WTC11 (cell line): ENCODE data around the gene SEZ6L2. TPM values are rescaled to one million over a fixed set of nuclear protein-coding genes. Genes with fewer than 3 reads are reported as not detected.

Experiments
- ATAC-seq: fragments of 200-7000 bp; cut with Tn5 transposase; 2 replicates; pipeline ENCODE4 v1.10.0; 2021; ENCODE audit warnings: mild to moderate bottlenecking, moderate library complexity
- CTCF ChIA-PET: fragments of 300-600 bp; sonication (Branson Sonifier 250); formaldehyde crosslinking; loops from one replicate; lab custom pipeline; 2021; ENCODE audit warnings: antibody characterized with exemption; lab: Charles Lee
- POLR2A ChIA-PET: fragments of 350-600 bp; sonication (Branson Sonifier 250); formaldehyde crosslinking; loops from one replicate; lab custom pipeline; 2021; ENCODE audit warnings: antibody characterized with exemption; lab: Charles Lee
- DNase-seq: peaks from one replicate; pipeline ENCODE4 v3.0.0; 2021; ENCODE audit warnings: low spot score
- H3K27ac Mint-ChIP-seq: 2 replicates; pipeline ENCODE4 v1.8.0; 2021; ENCODE audit warnings: mixed read lengths
- H3K27me3 Mint-ChIP-seq: 2 replicates; pipeline ENCODE4 v1.8.0; 2021; ENCODE audit warnings: low read depth, mild to moderate bottlenecking, moderate library complexity, mixed read lengths
- H3K36me3 Mint-ChIP-seq: 2 replicates; pipeline ENCODE4 v1.8.0; 2021; ENCODE audit warnings: mixed read lengths
- H3K4me1 Mint-ChIP-seq: 2 replicates; pipeline ENCODE4 v1.8.0; 2022; ENCODE audit warnings: mixed read lengths
- H3K4me3 Mint-ChIP-seq: 2 replicates; pipeline ENCODE4 v1.8.0; 2021; ENCODE audit warnings: mild to moderate bottlenecking, moderate library complexity, mixed read lengths
- H3K9me3 Mint-ChIP-seq: 2 replicates; pipeline ENCODE4 v1.8.0; 2021; ENCODE audit warnings: mixed read lengths
- CBFB ChIP-seq: sonication (generic); formaldehyde crosslinking; IDR thresholded peaks from 2 replicates; pipeline ENCODE4 v1.8.1; 2022; ENCODE audit warnings: mild to moderate bottlenecking, low read depth, missing genetic modification reagents
- EMX1 ChIP-seq: fragments of 250-450 bp; sonication (Bioruptor Pico); IDR thresholded peaks from 2 replicates; pipeline ENCODE4 v1.8.0; 2021; ENCODE audit warnings: mild to moderate bottlenecking
- FOXK1 ChIP-seq: sonication (generic); formaldehyde crosslinking; IDR thresholded peaks from 2 replicates; pipeline ENCODE4 v1.8.0; 2022; ENCODE audit warnings: mild to moderate bottlenecking, moderate library complexity, missing genetic modification reagents
- HMGA2 ChIP-seq: fragments of 250-450 bp; sonication (Bioruptor Pico); IDR thresholded peaks from 2 replicates; pipeline ENCODE4 v1.4.0; 2021; ENCODE audit warnings: mild to moderate bottlenecking, moderate library complexity
- JUN ChIP-seq: sonication (generic); formaldehyde crosslinking; IDR thresholded peaks from 2 replicates; pipeline ENCODE4 v1.8.0; 2023; ENCODE audit warnings: mild to moderate bottlenecking, missing genetic modification reagents
- SP1 ChIP-seq: sonication (generic); formaldehyde crosslinking; conservative IDR thresholded peaks from 2 replicates; pipeline ENCODE4 v1.8.1; 2022; ENCODE audit warnings: missing genetic modification reagents
- ZNF396 ChIP-seq: fragments of 250-450 bp; sonication (Bioruptor Pico); IDR thresholded peaks from 2 replicates; pipeline ENCODE4 v1.8.0; 2021; ENCODE audit warnings: mild to moderate bottlenecking, moderate library complexity, borderline replicate concordance
- ZNF423 ChIP-seq: fragments of 250-450 bp; sonication (Bioruptor Pico); IDR thresholded peaks from 2 replicates; pipeline ENCODE4 v2.1.2; 2022; ENCODE audit warnings: mild to moderate bottlenecking, moderate library complexity
- total RNA-seq: library from RNA; stranded (reverse); gene quantifications from 3 replicates; pipeline ENCODE4 v1.2.3, GENCODE V29; 2021
- TF ChIP-seq, protein P1 (sequence below): sonication (generic); formaldehyde crosslinking; IDR thresholded peaks from 2 replicates; pipeline ENCODE4 v1.8.0; 2023; ENCODE audit warnings: missing genetic modification reagents
- TF ChIP-seq, protein P2 (sequence below): fragments of 250-450 bp; sonication (Bioruptor Pico); IDR thresholded peaks from 2 replicates; pipeline ENCODE4 v1.9.0; 2021; ENCODE audit warnings: mild to moderate bottlenecking
- TF ChIP-seq, protein P3 (sequence below): sonication (generic); formaldehyde crosslinking; IDR thresholded peaks from 2 replicates; pipeline ENCODE4 v1.8.1; 2023; ENCODE audit warnings: mild to moderate bottlenecking, missing genetic modification reagents, moderate library complexity
- TF ChIP-seq, protein P4 (sequence below): sonication (generic); formaldehyde crosslinking; IDR thresholded peaks from 2 replicates; pipeline ENCODE4 v1.8.0; 2023; ENCODE audit warnings: missing genetic modification reagents, mild to moderate bottlenecking, borderline replicate concordance
- TF ChIP-seq, protein P5 (sequence below): sonication (generic); formaldehyde crosslinking; IDR thresholded peaks from 2 replicates; pipeline ENCODE4 v1.8.0; 2022; ENCODE audit warnings: mild to moderate bottlenecking, missing genetic modification reagents
- TF ChIP-seq, protein P6 (sequence below): sonication (generic); formaldehyde crosslinking; IDR thresholded peaks from 2 replicates; pipeline ENCODE4 v1.8.0; 2022; ENCODE audit warnings: mild to moderate bottlenecking, missing genetic modification reagents
- TF ChIP-seq, protein P7 (sequence below): sonication (generic); formaldehyde crosslinking; IDR thresholded peaks from 2 replicates; pipeline ENCODE4 v1.8.0; 2022; ENCODE audit warnings: mild to moderate bottlenecking, missing genetic modification reagents

Gene SEZ6L2
- total RNA-seq, 1 experiment from 2014 or later: 58.2 TPM

DNA sequence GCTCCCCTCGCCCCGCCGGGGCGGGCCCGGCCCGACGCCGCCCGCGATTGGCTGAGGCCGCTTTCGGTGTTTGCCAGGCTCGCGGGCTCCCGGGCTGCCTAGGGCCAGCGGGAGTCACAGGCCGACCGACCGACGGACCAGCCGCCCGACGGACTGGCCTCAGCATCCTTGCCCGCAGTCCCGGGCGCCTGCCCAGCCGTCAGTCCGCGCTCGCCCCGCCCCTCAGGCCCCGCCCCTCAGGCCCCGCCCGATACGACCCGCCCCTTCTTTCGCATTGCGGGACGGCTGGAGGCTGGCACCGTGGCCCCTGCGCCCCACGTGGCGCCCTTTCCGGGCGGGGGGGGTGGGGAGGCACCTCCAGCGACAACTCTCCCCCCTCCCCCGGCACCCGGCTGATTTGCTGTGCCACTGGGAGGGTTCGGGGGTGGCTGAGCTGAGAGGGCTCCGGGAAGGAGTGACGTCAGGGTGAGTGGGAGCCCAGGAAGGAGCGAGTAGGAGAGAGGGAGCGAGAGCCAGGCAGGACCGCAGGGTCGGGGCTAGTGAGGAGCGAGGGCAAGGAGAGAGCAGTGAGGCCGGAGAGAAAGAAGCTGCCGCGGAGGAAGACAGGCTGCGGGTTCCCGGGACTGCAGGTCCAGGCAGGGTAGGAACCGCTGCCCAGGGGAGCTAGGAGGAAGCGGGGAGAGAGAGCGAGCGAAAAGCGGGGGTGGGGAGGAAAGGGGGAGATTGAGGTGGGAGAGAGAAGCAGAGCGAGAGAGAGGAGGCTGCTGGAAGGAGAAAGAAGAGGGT, 945 bp upstream of the SEZ6L2 start, which contains the start of gene ASPHD1 (continued):
- TF ChIP-seq CBFB (CRISPR knock-in tag) (0 out of 2 replicates have a peak, but pooled peaks have one; percentile 48), ZNF423 (CRISPR knock-in tag) (no peak), FOXK1 (CRISPR knock-in tag) (no peak), EMX1 (CRISPR knock-in tag) (no peak), JUN (CRISPR knock-in tag) (no peak), ZNF396 (CRISPR knock-in tag) (no peak)
- TF ChIP-seq, protein P1, sequence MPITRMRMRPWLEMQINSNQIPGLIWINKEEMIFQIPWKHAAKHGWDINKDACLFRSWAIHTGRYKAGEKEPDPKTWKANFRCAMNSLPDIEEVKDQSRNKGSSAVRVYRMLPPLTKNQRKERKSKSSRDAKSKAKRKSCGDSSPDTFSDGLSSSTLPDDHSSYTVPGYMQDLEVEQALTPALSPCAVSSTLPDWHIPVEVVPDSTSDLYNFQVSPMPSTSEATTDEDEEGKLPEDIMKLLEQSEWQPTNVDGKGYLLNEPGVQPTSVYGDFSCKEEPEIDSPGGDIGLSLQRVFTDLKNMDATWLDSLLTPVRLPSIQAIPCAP: 0 out of 2 replicates have a peak, but pooled peaks have one; percentile 45
- TF ChIP-seq, protein P2, sequence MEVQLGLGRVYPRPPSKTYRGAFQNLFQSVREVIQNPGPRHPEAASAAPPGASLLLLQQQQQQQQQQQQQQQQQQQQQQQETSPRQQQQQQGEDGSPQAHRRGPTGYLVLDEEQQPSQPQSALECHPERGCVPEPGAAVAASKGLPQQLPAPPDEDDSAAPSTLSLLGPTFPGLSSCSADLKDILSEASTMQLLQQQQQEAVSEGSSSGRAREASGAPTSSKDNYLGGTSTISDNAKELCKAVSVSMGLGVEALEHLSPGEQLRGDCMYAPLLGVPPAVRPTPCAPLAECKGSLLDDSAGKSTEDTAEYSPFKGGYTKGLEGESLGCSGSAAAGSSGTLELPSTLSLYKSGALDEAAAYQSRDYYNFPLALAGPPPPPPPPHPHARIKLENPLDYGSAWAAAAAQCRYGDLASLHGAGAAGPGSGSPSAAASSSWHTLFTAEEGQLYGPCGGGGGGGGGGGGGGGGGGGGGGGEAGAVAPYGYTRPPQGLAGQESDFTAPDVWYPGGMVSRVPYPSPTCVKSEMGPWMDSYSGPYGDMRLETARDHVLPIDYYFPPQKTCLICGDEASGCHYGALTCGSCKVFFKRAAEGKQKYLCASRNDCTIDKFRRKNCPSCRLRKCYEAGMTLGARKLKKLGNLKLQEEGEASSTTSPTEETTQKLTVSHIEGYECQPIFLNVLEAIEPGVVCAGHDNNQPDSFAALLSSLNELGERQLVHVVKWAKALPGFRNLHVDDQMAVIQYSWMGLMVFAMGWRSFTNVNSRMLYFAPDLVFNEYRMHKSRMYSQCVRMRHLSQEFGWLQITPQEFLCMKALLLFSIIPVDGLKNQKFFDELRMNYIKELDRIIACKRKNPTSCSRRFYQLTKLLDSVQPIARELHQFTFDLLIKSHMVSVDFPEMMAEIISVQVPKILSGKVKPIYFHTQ (CRISPR knock-in tag): no peak
- TF ChIP-seq, protein P3, sequence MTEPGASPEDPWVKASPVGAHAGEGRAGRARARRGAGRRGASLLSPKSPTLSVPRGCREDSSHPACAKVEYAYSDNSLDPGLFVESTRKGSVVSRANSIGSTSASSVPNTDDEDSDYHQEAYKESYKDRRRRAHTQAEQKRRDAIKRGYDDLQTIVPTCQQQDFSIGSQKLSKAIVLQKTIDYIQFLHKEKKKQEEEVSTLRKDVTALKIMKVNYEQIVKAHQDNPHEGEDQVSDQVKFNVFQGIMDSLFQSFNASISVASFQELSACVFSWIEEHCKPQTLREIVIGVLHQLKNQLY: no peak
- TF ChIP-seq, protein P4, sequence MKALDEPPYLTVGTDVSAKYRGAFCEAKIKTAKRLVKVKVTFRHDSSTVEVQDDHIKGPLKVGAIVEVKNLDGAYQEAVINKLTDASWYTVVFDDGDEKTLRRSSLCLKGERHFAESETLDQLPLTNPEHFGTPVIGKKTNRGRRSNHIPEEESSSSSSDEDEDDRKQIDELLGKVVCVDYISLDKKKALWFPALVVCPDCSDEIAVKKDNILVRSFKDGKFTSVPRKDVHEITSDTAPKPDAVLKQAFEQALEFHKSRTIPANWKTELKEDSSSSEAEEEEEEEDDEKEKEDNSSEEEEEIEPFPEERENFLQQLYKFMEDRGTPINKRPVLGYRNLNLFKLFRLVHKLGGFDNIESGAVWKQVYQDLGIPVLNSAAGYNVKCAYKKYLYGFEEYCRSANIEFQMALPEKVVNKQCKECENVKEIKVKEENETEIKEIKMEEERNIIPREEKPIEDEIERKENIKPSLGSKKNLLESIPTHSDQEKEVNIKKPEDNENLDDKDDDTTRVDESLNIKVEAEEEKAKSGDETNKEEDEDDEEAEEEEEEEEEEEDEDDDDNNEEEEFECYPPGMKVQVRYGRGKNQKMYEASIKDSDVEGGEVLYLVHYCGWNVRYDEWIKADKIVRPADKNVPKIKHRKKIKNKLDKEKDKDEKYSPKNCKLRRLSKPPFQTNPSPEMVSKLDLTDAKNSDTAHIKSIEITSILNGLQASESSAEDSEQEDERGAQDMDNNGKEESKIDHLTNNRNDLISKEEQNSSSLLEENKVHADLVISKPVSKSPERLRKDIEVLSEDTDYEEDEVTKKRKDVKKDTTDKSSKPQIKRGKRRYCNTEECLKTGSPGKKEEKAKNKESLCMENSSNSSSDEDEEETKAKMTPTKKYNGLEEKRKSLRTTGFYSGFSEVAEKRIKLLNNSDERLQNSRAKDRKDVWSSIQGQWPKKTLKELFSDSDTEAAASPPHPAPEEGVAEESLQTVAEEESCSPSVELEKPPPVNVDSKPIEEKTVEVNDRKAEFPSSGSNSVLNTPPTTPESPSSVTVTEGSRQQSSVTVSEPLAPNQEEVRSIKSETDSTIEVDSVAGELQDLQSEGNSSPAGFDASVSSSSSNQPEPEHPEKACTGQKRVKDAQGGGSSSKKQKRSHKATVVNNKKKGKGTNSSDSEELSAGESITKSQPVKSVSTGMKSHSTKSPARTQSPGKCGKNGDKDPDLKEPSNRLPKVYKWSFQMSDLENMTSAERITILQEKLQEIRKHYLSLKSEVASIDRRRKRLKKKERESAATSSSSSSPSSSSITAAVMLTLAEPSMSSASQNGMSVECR (CRISPR knock-in tag): peak; percentile 99
- TF ChIP-seq, protein P5, sequence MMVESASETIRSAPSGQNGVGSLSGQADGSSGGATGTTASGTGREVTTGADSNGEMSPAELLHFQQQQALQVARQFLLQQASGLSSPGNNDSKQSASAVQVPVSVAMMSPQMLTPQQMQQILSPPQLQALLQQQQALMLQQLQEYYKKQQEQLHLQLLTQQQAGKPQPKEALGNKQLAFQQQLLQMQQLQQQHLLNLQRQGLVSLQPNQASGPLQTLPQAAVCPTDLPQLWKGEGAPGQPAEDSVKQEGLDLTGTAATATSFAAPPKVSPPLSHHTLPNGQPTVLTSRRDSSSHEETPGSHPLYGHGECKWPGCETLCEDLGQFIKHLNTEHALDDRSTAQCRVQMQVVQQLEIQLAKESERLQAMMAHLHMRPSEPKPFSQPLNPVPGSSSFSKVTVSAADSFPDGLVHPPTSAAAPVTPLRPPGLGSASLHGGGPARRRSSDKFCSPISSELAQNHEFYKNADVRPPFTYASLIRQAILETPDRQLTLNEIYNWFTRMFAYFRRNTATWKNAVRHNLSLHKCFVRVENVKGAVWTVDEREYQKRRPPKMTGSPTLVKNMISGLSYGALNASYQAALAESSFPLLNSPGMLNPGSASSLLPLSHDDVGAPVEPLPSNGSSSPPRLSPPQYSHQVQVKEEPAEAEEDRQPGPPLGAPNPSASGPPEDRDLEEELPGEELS (CRISPR knock-in tag): peak; percentile 91; the same call in 1 of the 2 replicates

DNA sequence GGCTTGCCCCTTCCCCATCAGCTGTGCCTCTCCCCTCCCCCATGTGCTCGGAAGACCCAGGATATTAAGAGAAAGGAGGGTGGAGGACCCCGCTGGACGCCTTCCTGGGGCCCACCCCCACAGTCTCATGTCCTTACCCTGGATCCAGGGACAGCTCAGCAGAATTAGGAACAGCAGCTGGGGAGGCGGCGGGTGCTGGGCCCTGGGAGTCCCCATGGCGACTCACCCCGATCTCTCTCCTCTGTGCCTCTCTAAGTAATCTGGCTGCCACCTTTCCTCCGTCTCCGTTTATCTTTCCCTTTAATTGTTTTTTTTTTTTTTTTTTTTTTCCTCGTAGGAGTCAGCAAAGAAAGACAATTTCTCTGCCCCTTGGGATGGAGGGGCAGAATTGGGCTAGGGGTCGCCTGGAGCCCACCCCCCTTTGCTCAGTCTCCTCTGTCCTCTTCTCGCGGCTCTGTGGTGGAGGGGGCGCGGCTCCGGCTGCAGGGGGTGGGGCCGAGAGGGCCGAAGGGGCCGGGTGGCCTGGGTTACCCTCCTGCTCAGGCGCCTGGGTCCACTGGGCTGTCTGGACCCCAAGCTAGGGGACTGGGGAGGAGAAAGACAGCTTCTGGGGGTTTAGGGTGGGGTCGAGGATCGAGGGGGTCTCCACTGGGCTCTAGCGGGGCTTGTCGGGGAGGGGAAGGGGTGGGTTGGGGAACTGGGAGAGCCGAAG, 390 bp downstream of the SEZ6L2 start:
- Mint-ChIP-seq H3K27ac (peak overlapping the region; percentile 91; the same call in 1 of the 2 replicates), H3K36me3 (peaks cover 11% of the 10 kb centered on the region; the same call in 1 of the 2 replicates), H3K27me3 (no peaks in the 10 kb centered on the region), H3K9me3 (no peaks in the 10 kb centered on the region), H3K4me3 (peak overlapping the region; percentile 98), H3K4me1 (peaks cover 33% of the 10 kb centered on the region)
- ChIA-PET CTCF (interaction anchor here (0.5 to 4.8 kb wide), 37 partner anchors 10 to 925 kb away, joined by 3 to 42 read pairs (median 5); partner anchors contain the start of genes ALDOA, CDIPT, KCTD13 and KIF22), POLR2A (interaction anchor here (0.5 to 3.6 kb wide), 9 partner anchors 21 to 441 kb away, joined by 3 to 14 read pairs (median 4); partner anchors contain the start of genes CDIPT, HIRIP3, KCTD13 and TAOK2)
- ATAC-seq (peak; percentile 69), DNase-seq (peak; percentile 83)
- TF ChIP-seq, protein P6, sequence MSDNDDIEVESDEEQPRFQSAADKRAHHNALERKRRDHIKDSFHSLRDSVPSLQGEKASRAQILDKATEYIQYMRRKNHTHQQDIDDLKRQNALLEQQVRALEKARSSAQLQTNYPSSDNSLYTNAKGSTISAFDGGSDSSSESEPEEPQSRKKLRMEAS (CRISPR knock-in tag): peak; percentile 32; the same call in 1 of the 2 replicates
- TF ChIP-seq, protein P7, sequence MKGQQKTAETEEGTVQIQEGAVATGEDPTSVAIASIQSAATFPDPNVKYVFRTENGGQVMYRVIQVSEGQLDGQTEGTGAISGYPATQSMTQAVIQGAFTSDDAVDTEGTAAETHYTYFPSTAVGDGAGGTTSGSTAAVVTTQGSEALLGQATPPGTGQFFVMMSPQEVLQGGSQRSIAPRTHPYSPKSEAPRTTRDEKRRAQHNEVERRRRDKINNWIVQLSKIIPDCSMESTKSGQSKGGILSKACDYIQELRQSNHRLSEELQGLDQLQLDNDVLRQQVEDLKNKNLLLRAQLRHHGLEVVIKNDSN (CRISPR knock-in tag): no peak
- TF ChIP-seq SP1 (CRISPR knock-in tag) (peak; percentile 6; the same call in 1 of the 2 replicates), HMGA2 (CRISPR knock-in tag) (no peak)
- TF ChIP-seq, protein P4 (CRISPR knock-in tag): peak; percentile 39; the same call in 1 of the 2 replicates
